IMR-90 (cell line): ENCODE data around the gene CNTN4. TPM values are rescaled to one million over a fixed set of nuclear protein-coding genes. Genes with fewer than 3 reads are reported as not detected.

ENCODE experiments used
- ATAC-seq: fragments of 200-7000 bp; cut with Tn5 transposase; 2 replicates; pipeline ENCODE4 v1.9.1; 2020; ENCODE audit warnings: low read depth, mild to moderate bottlenecking, moderate library complexity
- BruUV-seq: library from RNA; stranded (reverse); fragments of 400-500 nt; replicated peaks from 2 replicates; lab custom pipeline; 2021; lab: Mats Ljungman, UMichigan
- CTCF ChIA-PET: fragments of 300-600 bp; formaldehyde crosslinking; extraction: SDS; loops from one replicate; lab custom pipeline; 2021; ENCODE audit warnings: antibody characterized with exemption; lab: Yijun Ruan, JAX
- POLR2A ChIA-PET: fragments of 300-600 bp; sonication (Branson Sonifier 250); formaldehyde crosslinking; loops from one replicate; lab custom pipeline; 2022; ENCODE audit warnings: antibody characterized with exemption; ENCODE audit not compliant: unreplicated experiment; lab: Charles Lee
- DNase-seq: peaks from one replicate; pipeline ENCODE4 v3.0.0; 2013
- H2AFZ ChIP-seq: replicated peaks from 2 replicates; pipeline ENCODE3; 2013; ENCODE audit warnings: low read length, mild to moderate bottlenecking; ENCODE audit not compliant: poor library complexity
- H2AK5ac ChIP-seq: 2 replicates; pipeline ENCODE4 v1.6.1; 2013; ENCODE audit warnings: low read depth, low read length, inconsistent platforms
- H2AK9ac ChIP-seq: replicated peaks from 2 replicates; pipeline ENCODE3; 2013; ENCODE audit warnings: mild to moderate bottlenecking, low read depth, low read length, moderate library complexity; ENCODE audit not compliant: poor library complexity
- H2BK120ac ChIP-seq: 2 replicates; pipeline ENCODE4 v1.6.1; 2013; ENCODE audit warnings: low read depth, low read length, inconsistent platforms
- H2BK15ac ChIP-seq: 3 replicates; pipeline ENCODE4 v1.6.1; 2013; ENCODE audit warnings: low read depth, low read length, inconsistent platforms
- H2BK20ac ChIP-seq: 2 replicates; pipeline ENCODE4 v1.6.1; 2013; ENCODE audit warnings: low read depth, mild to moderate bottlenecking, inconsistent platforms, low read length, moderate library complexity
- H2BK5ac ChIP-seq: 2 replicates; pipeline ENCODE4 v1.6.1; 2013; ENCODE audit warnings: mild to moderate bottlenecking, low read depth, low read length, inconsistent platforms; ENCODE audit not compliant: poor library complexity, severe bottlenecking
- H3K14ac ChIP-seq: replicated peaks from 2 replicates; pipeline ENCODE4 v1.6.1; 2013; ENCODE audit warnings: low read depth, low read length, inconsistent platforms
- H3K18ac ChIP-seq: 2 replicates; pipeline ENCODE4 v1.6.1; 2013; ENCODE audit warnings: low read depth, low read length, control low read depth
- H3K23ac ChIP-seq: 2 replicates; pipeline ENCODE4 v1.6.1; 2013; ENCODE audit warnings: low read depth, low read length, inconsistent platforms
- H3K27ac ChIP-seq: 2 replicates; pipeline ENCODE4 v1.5.1; 2013; ENCODE audit warnings: mild to moderate bottlenecking, control low read depth, low read length; ENCODE audit not compliant: insufficient read depth
- H3K27me3 ChIP-seq: 2 replicates; pipeline ENCODE4 v1.6.1; 2013; ENCODE audit warnings: low read length; ENCODE audit not compliant: control insufficient read depth, insufficient read depth
- H3K36me3 ChIP-seq: 2 replicates; pipeline ENCODE4 v1.6.1; 2013; ENCODE audit warnings: low read length, mixed read lengths; ENCODE audit not compliant: control insufficient read depth, insufficient read depth
- H3K4ac ChIP-seq: 2 replicates; pipeline ENCODE4 v1.6.1; 2013; ENCODE audit warnings: low read depth, low read length, inconsistent platforms
- H3K4me1 ChIP-seq: 2 replicates; pipeline ENCODE4 v1.6.1; 2013; ENCODE audit warnings: low read length, mixed read lengths; ENCODE audit not compliant: control insufficient read depth, insufficient read depth
- H3K4me2 ChIP-seq: 2 replicates; pipeline ENCODE4 v1.6.1; 2013; ENCODE audit warnings: low read depth, mild to moderate bottlenecking, control low read depth, low read length, moderate library complexity
- H3K4me3 ChIP-seq: 2 replicates; pipeline ENCODE4 v1.5.1; 2013; ENCODE audit warnings: low read depth, mild to moderate bottlenecking, control low read depth, low read length, moderate library complexity; ENCODE audit not compliant: insufficient read depth
- H3K56ac ChIP-seq: 2 replicates; pipeline ENCODE4 v1.6.1; 2013; ENCODE audit warnings: low read length, inconsistent platforms; ENCODE audit not compliant: insufficient read depth; ENCODE audit errors: extremely low read depth
- H3K79me1 ChIP-seq, 2 experiments: 2 replicates each; pipeline ENCODE4 v1.6.1; 2013; ENCODE audit warnings: low read length in 2 of 2, inconsistent platforms in 1 of 2, low read depth in 1 of 2
- H3K9ac ChIP-seq: 2 replicates; pipeline ENCODE4 v1.6.1; 2013; ENCODE audit warnings: low read depth, low read length, control low read depth
- H3K9me1 ChIP-seq: 2 replicates; pipeline ENCODE4 v1.6.1; 2013; ENCODE audit warnings: low read length, inconsistent platforms; ENCODE audit not compliant: insufficient read depth
- H3K9me3 ChIP-seq: 2 replicates; pipeline ENCODE4 v1.6.1; 2013; ENCODE audit warnings: low read length; ENCODE audit not compliant: control insufficient read depth, insufficient read depth
- H4K20me1 ChIP-seq: 2 replicates; pipeline ENCODE4 v1.6.1; 2013; ENCODE audit warnings: low read length, inconsistent platforms; ENCODE audit not compliant: insufficient read depth
- H4K5ac ChIP-seq: 2 replicates; pipeline ENCODE4 v1.6.1; 2013; ENCODE audit warnings: mild to moderate bottlenecking, low read depth, low read length, control low read depth
- H4K8ac ChIP-seq, 2 experiments: 2 replicates each; pipeline ENCODE4 v1.6.1; 2013; ENCODE audit warnings: low read depth in 2 of 2, low read length in 2 of 2, control low read depth in 1 of 2, inconsistent platforms in 1 of 2
- H4K91ac ChIP-seq: 2 replicates; pipeline ENCODE4 v1.6.1; 2013; ENCODE audit warnings: low read depth, low read length, inconsistent platforms; ENCODE audit not compliant: insufficient read depth
- BHLHE40 ChIP-seq: fragments of 150-350 bp; IDR thresholded peaks from 2 replicates; pipeline ENCODE4 v1.6.1; 2016; ENCODE audit warnings: mild to moderate bottlenecking, low read depth, low read length
- CEBPB ChIP-seq: IDR thresholded peaks from 2 replicates; pipeline ENCODE4 v1.6.1; 2012; ENCODE audit warnings: low read depth, low read length, improper control_type of control experiment
- CHD1 ChIP-seq: IDR thresholded peaks from 2 replicates; pipeline ENCODE4 v1.6.1; 2012; ENCODE audit warnings: low read depth, low read length, improper control_type of control experiment
- CTCF ChIP-seq: conservative IDR thresholded peaks from 2 replicates; pipeline ENCODE4 v1.5.1; 2012; ENCODE audit warnings: mild to moderate bottlenecking, low read depth, low read length, improper control_type of control experiment
- ELK1 ChIP-seq: fragments of 150-350 bp; IDR thresholded peaks from 2 replicates; pipeline ENCODE4 v1.6.1; 2016; ENCODE audit warnings: low read depth, mild to moderate bottlenecking, low read length, moderate library complexity, borderline replicate concordance
- FOS ChIP-seq: fragments of 150-350 bp; IDR thresholded peaks from 2 replicates; pipeline ENCODE4 v1.6.1; 2016; ENCODE audit warnings: low read depth, low read length
- MAFK ChIP-seq: IDR thresholded peaks from 2 replicates; pipeline ENCODE4 v1.6.1; 2012; ENCODE audit warnings: low read depth, low read length, improper control_type of control experiment
- MAZ ChIP-seq: IDR thresholded peaks from 2 replicates; pipeline ENCODE4 v1.6.1; 2012; ENCODE audit warnings: low read depth, mild to moderate bottlenecking, low read length, improper control_type of control experiment, moderate library complexity, borderline replicate concordance
- MXI1 ChIP-seq: IDR thresholded peaks from 2 replicates; pipeline ENCODE4 v1.6.1; 2012; ENCODE audit warnings: low read depth, mild to moderate bottlenecking, low read length, moderate library complexity, borderline replicate concordance
- NFE2L2 ChIP-seq: fragments of 150-350 bp; IDR thresholded peaks from 2 replicates; pipeline ENCODE4 v1.6.1; 2016; ENCODE audit warnings: low read depth, mild to moderate bottlenecking, low read length
- POLR2A ChIP-seq: IDR thresholded peaks from 2 replicates; pipeline ENCODE4 v1.6.1; 2012; ENCODE audit warnings: mild to moderate bottlenecking, low read depth, low read length
- RAD21 ChIP-seq: IDR thresholded peaks from 2 replicates; pipeline ENCODE4 v1.6.1; 2012; ENCODE audit warnings: low read length, improper control_type of control experiment
- RCOR1 ChIP-seq: IDR thresholded peaks from 2 replicates; pipeline ENCODE4 v1.6.1; 2012; ENCODE audit warnings: mild to moderate bottlenecking, low read length, improper control_type of control experiment; ENCODE audit not compliant: insufficient replicate concordance
- RFX5 ChIP-seq: IDR thresholded peaks from 2 replicates; pipeline ENCODE4 v1.8.0; 2012; ENCODE audit warnings: low read depth, mild to moderate bottlenecking, low read length, moderate library complexity
- SMC3 ChIP-seq: fragments of 150-350 bp; IDR thresholded peaks from 2 replicates; pipeline ENCODE4 v1.6.1; 2016; ENCODE audit warnings: low read depth, mild to moderate bottlenecking, antibody characterized with exemption, low read length, moderate library complexity
- WGBS, 2 experiments: methylation state at CpG; one replicate each; pipeline versions ENCODE4 v1.1.5 to v1.1.7; 2013; ENCODE audit warnings: missing lambda C conversion rate in 2 of 2; ENCODE audit not compliant: insufficient read length in 1 of 2; ENCODE audit errors: extremely low coverage in 2 of 2; 5-methylcytosine and 5-hydroxymethylcytosine counted together
- dilution Hi-C: fragments of 300-500 bp; cut with HindIII; formaldehyde crosslinking; loops from one replicate; pipeline ENCODE4 v1.14.3; 2018; ENCODE audit warnings: low sequenced_read_pairs; ENCODE audit not compliant: unreplicated experiment
- in situ Hi-C: fragments of 300-500 bp; cut with MboI; formaldehyde crosslinking; loops from 3 replicates; pipeline ENCODE4 v1.14.3; 2019; ENCODE audit warnings: low sequenced_read_pairs, inconsistent platforms, mixed read lengths
- intact Hi-C: fragments of 100-400 bp; cut with micrococcal nuclease; formaldehyde crosslinking; loops from 2 replicates; pipeline ENCODE4 v1.10.0; 2022
- polyA plus RNA-seq, 3 experiments: library from polyadenylated mRNA; depleted of rRNA; stranded (reverse); fragments of >200 nt; gene quantifications; 2 replicates each; pipeline ENCODE4 v1.2.3, GENCODE V29; 2012; ENCODE audit warnings: low replicate concordance in 1 of 3
- total RNA-seq: library from RNA; depleted of rRNA; stranded (reverse); fragments of >200 nt; gene quantifications from 2 replicates; pipeline ENCODE4 v1.2.3, GENCODE V29; 2012
- TF ChIP-seq, protein P1 (sequence below): fragments of 150-350 bp; IDR thresholded peaks from 2 replicates; pipeline ENCODE4 v1.6.1; 2017; ENCODE audit warnings: mild to moderate bottlenecking, antibody characterized with exemption, low read length, low read depth

The CNTN4 gene
- total and polyA plus RNA-seq, 2 of the 4 experiments (the other 2 are of a cell fraction) = under 0.01 TPM; not detected in 1

DNA sequence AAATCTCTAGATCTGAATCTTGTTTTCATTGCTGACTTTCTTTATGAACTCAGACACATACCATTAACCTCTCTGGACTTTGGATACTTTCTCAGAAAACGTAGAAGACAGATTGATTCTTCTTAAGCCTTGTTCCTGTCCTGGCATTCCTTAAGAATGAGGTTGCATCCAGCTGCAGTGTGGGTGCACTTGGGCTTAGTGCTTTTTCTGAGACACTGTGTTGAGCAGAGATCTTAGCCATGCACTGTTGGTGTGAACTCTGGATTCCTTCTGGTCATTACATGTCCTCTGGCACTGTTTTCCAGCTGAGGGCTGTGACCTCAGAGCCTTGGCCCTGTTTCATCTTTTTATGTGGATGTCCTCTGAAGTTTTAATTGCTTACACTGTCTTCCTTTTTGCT lies 428.3 kb downstream of the CNTN4 start:
- no CpG with 5 or more reads among the region's 1 CpG for WGBS, 2 experiments
- Histone ChIP-seq H2AK5ac (no peak overlapping the region), H4K5ac (no peak overlapping the region), H3K18ac (no peak overlapping the region), H3K23ac (no peak overlapping the region), H2AK9ac (no peak overlapping the region), H3K9me3 (no peaks in the 10 kb centered on the region), H3K14ac (no peak overlapping the region), H2AFZ (no peak overlapping the region), H3K9ac (no peak overlapping the region), H3K36me3 (no peaks in the 10 kb centered on the region), H4K8ac (no peak overlapping the region), H2BK15ac (no peak overlapping the region), H3K9me1 (no peaks in the 10 kb centered on the region), H3K27me3 (no peaks in the 10 kb centered on the region), H4K91ac (no peak overlapping the region), H3K4ac (no peak overlapping the region), H3K79me1 (no peaks in the 10 kb centered on the region), H2BK120ac (no peak overlapping the region), H4K20me1 (no peaks in the 10 kb centered on the region), H2BK20ac (no peak overlapping the region), H3K56ac (no peak overlapping the region), H3K4me2 (no peak overlapping the region), H2BK5ac (no peak overlapping the region), H3K4me1 (no peaks in the 10 kb centered on the region), H3K4me3 (no peak overlapping the region), H3K27ac (no peak overlapping the region)
- no TSS peak for BruUV-seq
- POLR2A ChIA-PET = no interaction called here
- intact Hi-C loops = no loop called here
- in situ Hi-C loops = no loop called here
- DNase-seq (no peak), ATAC-seq (no peak)
- dilution Hi-C loops = no loop called here
- TF ChIP-seq NFE2L2 (no peak), BHLHE40 (no peak), RCOR1 (no peak), RFX5 (no peak), MXI1 (no peak), MAFK (no peak), ELK1 (no peak), POLR2A (no peak), RAD21 (no peak), SMC3 (no peak), CHD1 (no peak), MAZ (no peak), FOS (no peak), CTCF (no peak), CEBPB (no peak)
- TF ChIP-seq, protein P1, sequence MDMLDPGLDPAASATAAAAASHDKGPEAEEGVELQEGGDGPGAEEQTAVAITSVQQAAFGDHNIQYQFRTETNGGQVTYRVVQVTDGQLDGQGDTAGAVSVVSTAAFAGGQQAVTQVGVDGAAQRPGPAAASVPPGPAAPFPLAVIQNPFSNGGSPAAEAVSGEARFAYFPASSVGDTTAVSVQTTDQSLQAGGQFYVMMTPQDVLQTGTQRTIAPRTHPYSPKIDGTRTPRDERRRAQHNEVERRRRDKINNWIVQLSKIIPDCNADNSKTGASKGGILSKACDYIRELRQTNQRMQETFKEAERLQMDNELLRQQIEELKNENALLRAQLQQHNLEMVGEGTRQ = no peak
- CTCF ChIA-PET = no interaction called here
